ENCODE data around the gene FADS3. TPM values are rescaled to one million over a fixed set of nuclear protein-coding genes. Genes with fewer than 3 reads are reported as not detected.
A peak's percentile ranks its signal among the peaks of the same experiment; 100 is the strongest.

Gene FADS3
- total RNA-seq, 2 donors from 2014 or later = 24.8 to 28.4 TPM

GRCh38 chr11:61828379-61828628 is 63.0 kb downstream of the FADS3 start:
- Mint-ChIP-seq H3K36me3 (ENCODE audit: low read depth) (peaks cover 13% of the 10 kb centered on the region), H3K27ac (peak overlapping the region; percentile 95), H3K27me3 (ENCODE audit: insufficient read depth) (no peaks in the 10 kb centered on the region), H3K9me3 (no peaks in the 10 kb centered on the region), H3K4me3 (peak overlapping the region; percentile 91), H3K4me1 (peaks cover 41% of the 10 kb centered on the region)
- peaks cover 8% of the 10 kb centered on the region for H3K4me1 ChIP-seq (ENCODE audit: control insufficient read depth, insufficient read depth, low read length)
- TF ChIP-seq, protein P1, sequence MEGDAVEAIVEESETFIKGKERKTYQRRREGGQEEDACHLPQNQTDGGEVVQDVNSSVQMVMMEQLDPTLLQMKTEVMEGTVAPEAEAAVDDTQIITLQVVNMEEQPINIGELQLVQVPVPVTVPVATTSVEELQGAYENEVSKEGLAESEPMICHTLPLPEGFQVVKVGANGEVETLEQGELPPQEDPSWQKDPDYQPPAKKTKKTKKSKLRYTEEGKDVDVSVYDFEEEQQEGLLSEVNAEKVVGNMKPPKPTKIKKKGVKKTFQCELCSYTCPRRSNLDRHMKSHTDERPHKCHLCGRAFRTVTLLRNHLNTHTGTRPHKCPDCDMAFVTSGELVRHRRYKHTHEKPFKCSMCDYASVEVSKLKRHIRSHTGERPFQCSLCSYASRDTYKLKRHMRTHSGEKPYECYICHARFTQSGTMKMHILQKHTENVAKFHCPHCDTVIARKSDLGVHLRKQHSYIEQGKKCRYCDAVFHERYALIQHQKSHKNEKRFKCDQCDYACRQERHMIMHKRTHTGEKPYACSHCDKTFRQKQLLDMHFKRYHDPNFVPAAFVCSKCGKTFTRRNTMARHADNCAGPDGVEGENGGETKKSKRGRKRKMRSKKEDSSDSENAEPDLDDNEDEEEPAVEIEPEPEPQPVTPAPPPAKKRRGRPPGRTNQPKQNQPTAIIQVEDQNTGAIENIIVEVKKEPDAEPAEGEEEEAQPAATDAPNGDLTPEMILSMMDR (conservative IDR thresholded peaks at IDR 0.05) = no peak
- WGBS, 2 experiments (ENCODE audit: insufficient coverage in 1 of 2, insufficient read length in 1 of 2) = 0 to 2% methylated on average over 10 to 16 of the region's 16 CpGs
- no peaks in the 10 kb centered on the region for H3K27me3 ChIP-seq (ENCODE audit: control insufficient read depth, insufficient read depth, low read length, poor library complexity, severe bottlenecking)
- H3K9ac ChIP-seq (ENCODE audit: extremely low read depth, low read length, poor library complexity, severe bottlenecking) = peak overlapping the region; percentile 86
- peaks cover 19% of the 10 kb centered on the region for H3K36me3 ChIP-seq (ENCODE audit: control insufficient read depth, insufficient read depth, low read length)
- H3K4me3 ChIP-seq (ENCODE audit: low read length) = peak overlapping the region; percentile 98
- no peaks in the 10 kb centered on the region for H3K9me3 ChIP-seq (ENCODE audit: control insufficient read depth, low read length)
- no peak for DNase-seq
- H3K27ac ChIP-seq (ENCODE audit: low read depth, low read length) = peak overlapping the region; percentile 94

- WGBS, 2 experiments (ENCODE audit: insufficient coverage in 1 of 2, insufficient read length in 1 of 2) = 0% methylated on average over 15 to 83 of the region's 83 CpGs
- Mint-ChIP-seq H3K4me3 (peak within 1 kb of the TSS; percentile 91), H3K9me3 (no peaks in the 10 kb centered on the region), H3K27ac (peak within 1 kb of the TSS; percentile 95), H3K27me3 (ENCODE audit: insufficient read depth) (no peaks in the 10 kb centered on the region), H3K4me1 (peaks cover 36% of the 10 kb centered on the region), H3K36me3 (ENCODE audit: low read depth) (peaks cover 14% of the 10 kb centered on the region)
- no peaks in the 10 kb centered on the region for H3K9me3 ChIP-seq (ENCODE audit: control insufficient read depth, low read length)
- peaks cover 14% of the 10 kb centered on the region for H3K36me3 ChIP-seq (ENCODE audit: control insufficient read depth, insufficient read depth, low read length)
- H3K4me3 ChIP-seq (ENCODE audit: low read length) = peak within 1 kb of the TSS; percentile 98
- peaks cover 8% of the 10 kb centered on the region for H3K4me1 ChIP-seq (ENCODE audit: control insufficient read depth, insufficient read depth, low read length)
- peak; percentile 98 for DNase-seq
- peak within 1 kb of the TSS; percentile 86 for H3K9ac ChIP-seq (ENCODE audit: extremely low read depth, low read length, poor library complexity, severe bottlenecking)
- TF ChIP-seq, protein P1 (conservative IDR thresholded peaks at IDR 0.05) = peak; percentile 41
- peak within 1 kb of the TSS; percentile 94 for H3K27ac ChIP-seq (ENCODE audit: low read depth, low read length)
- no peaks in the 10 kb centered on the region for H3K27me3 ChIP-seq (ENCODE audit: control insufficient read depth, insufficient read depth, low read length, poor library complexity, severe bottlenecking)
Observed at GRCh38 chr11:61827571-61828378, 63.6 kb downstream of the FADS3 start, which contains the start of gene FADS2. FADS2 (plus strand) TSS chr11:61828300; CDS start chr11:61828391, 91 bp downstream.

DNA sequence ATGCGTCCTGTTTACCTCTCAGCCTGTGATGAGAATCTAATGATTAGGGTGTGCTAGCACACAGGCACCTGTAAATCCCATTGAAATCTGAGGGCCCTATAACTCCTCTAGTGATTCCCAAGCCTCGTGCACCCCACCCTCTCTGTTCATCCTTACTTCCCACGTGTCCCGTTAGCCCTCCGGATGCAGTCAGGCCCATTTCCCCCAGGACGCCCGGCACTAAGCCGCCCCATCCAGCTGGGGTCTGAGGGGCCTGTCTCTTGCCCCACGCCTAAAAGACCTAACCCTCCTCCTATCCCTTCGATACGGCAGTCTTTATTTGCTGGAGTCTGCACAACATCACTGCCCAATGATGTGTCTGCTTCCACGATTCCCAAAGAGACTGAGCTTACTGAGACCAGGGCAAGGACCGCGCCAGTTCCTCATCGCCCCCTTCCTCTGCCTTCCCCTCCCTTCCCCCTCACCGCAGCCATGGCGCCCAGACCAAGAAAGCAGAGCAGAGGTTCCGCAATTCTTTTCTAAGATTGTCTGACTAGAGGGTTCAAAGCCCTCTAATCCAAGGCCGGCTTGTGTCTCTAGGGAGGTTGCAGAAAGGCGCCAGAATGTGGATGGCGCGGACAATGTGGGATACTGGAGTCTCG is 64.3 kb downstream of the FADS3 start:
- TF ChIP-seq, protein P1 (conservative IDR thresholded peaks at IDR 0.05) = no peak
- Histone ChIP-seq H3K4me3 (ENCODE audit: low read length) (peak overlapping the region; percentile 98), H3K9me3 (ENCODE audit: control insufficient read depth, low read length) (no peaks in the 10 kb centered on the region), H3K36me3 (ENCODE audit: control insufficient read depth, insufficient read depth, low read length) (peaks cover 10% of the 10 kb centered on the region), H3K9ac (ENCODE audit: extremely low read depth, low read length, poor library complexity, severe bottlenecking) (peak overlapping the region; percentile 86), H3K4me1 (ENCODE audit: control insufficient read depth, insufficient read depth, low read length) (peaks cover 8% of the 10 kb centered on the region), H3K27ac (ENCODE audit: low read depth, low read length) (peak overlapping the region; percentile 94), H3K27me3 (ENCODE audit: control insufficient read depth, insufficient read depth, low read length, poor library complexity, severe bottlenecking) (no peaks in the 10 kb centered on the region)
- WGBS, 2 experiments (ENCODE audit: insufficient coverage in 1 of 2, insufficient read length in 1 of 2) = 14 to 26% methylated on average over 12 to 23 of the region's 23 CpGs
- H3K9me3 Mint-ChIP-seq = no peaks in the 10 kb centered on the region
- H3K4me1 Mint-ChIP-seq = peaks cover 32% of the 10 kb centered on the region
- no peak for DNase-seq
- H3K36me3 Mint-ChIP-seq (ENCODE audit: low read depth) = peaks cover 10% of the 10 kb centered on the region
- H3K4me3 Mint-ChIP-seq = peak overlapping the region; percentile 91
- H3K27ac Mint-ChIP-seq = peak overlapping the region; percentile 94
- no peaks in the 10 kb centered on the region for H3K27me3 Mint-ChIP-seq (ENCODE audit: insufficient read depth)

Small RNA genes lying within 50 kb of the gene (microRNA-seq; reads per million reads assigned to microRNA genes)
- gene MIR6746 (ENCODE audit: borderline microRNAs expressed) = not detected

Other genes starting within 250 kb of the FADS3 start
- 1 to 10 TPM; 5.6 to 8.7 TPM for gene DAGLA, start 211.2 kb downstream of the FADS3 start, total RNA-seq
- gene MYRF, start 138.9 kb downstream of the FADS3 start, total RNA-seq = 10 to 100 TPM; 30.3 to 61.7 TPM
- gene TMEM258, start 98.9 kb downstream of the FADS3 start, total RNA-seq = 100 to 1,000 TPM; 174 to 180 TPM
- 10 to 100 TPM; 66.7 to 81.8 TPM for gene FEN1, start 98.6 kb downstream of the FADS3 start, total RNA-seq
- 100 to 1,000 TPM; 127 to 138 TPM for gene FADS1, start 74.5 kb downstream of the FADS3 start, total RNA-seq
- 100 to 1,000 TPM; 344 to 381 TPM for gene FADS2, start 63.2 kb downstream of the FADS3 start, total RNA-seq
- 10 to 100 TPM in 1 of 2 donors, 1 to 10 TPM in 1; 9.7 to 14.9 TPM for gene RAB3IL1, start 26.0 kb upstream of the FADS3 start, total RNA-seq
- gene BEST1, start 58.8 kb upstream of the FADS3 start, total RNA-seq = under 1 TPM; 0.26 to 0.40 TPM
- 1,000 to 10,000 TPM; 2,226 to 2,809 TPM for gene FTH1, start 76.1 kb upstream of the FADS3 start, total RNA-seq
- gene INCENP, start 232.5 kb upstream of the FADS3 start, total RNA-seq = 100 to 1,000 TPM in 1 of 2 donors, 10 to 100 TPM in 1; 58.1 to 115 TPM